HCT116 (cell line): ENCODE data around the gene ZNF319. TPM values are rescaled to one million over a fixed set of nuclear protein-coding genes. Genes with fewer than 3 reads are reported as not detected.

Source experiments
- ATAC-seq: fragments of 200-7000 bp; cut with Tn5 transposase; 2 replicates; pipeline ENCODE4 v1.9.1; 2020; ENCODE audit warnings: mild to moderate bottlenecking, moderate library complexity
- BruUV-seq: library from RNA; stranded (reverse); fragments of 400-500 nt; replicated peaks from 2 replicates; lab custom pipeline; 2021; lab: Mats Ljungman, UMichigan
- CTCF ChIA-PET: fragments of 300-600 bp; sonication (Branson Sonifier 250); formaldehyde crosslinking; loops from one replicate; lab custom pipeline; 2021; ENCODE audit warnings: antibody characterized with exemption; lab: Charles Lee
- POLR2A ChIA-PET: fragments of 300-600, 350-600 bp; sonication (Branson Sonifier 250); formaldehyde crosslinking; loops from one replicate; lab custom pipeline; 2021; ENCODE audit warnings: antibody characterized with exemption; lab: Charles Lee
- RAD21 ChIA-PET, 2 experiments: fragments of 300-600 bp; sonication (Branson Sonifier 250); formaldehyde crosslinking; loops; one replicate each; lab custom pipeline; 2023; ENCODE audit warnings: low total read pairs in 2 of 2; ENCODE audit not compliant: uncharacterized antibody in 2 of 2, unreplicated experiment in 2 of 2, low non-redundant PET in 1 of 2; lab: Charles Lee
- DNase-seq: peaks from one replicate; pipeline ENCODE4 v3.0.0-alpha.2; 2010; ENCODE audit warnings: low read depth, low spot score
- H2AFZ ChIP-seq: fragments of 200-600 bp; shearing (Covaris generic), sonication (generic); 2 replicates; pipeline ENCODE4 v1.6.1; 2017; ENCODE audit warnings: low read depth, mixed run types, mixed read lengths, antibody characterized with exemption, low read length; ENCODE audit not compliant: poor library complexity, severe bottlenecking
- H3K27ac ChIP-seq: 2 replicates; pipeline ENCODE4 v1.5.1; 2012; ENCODE audit warnings: low read depth, low read length
- H3K27me3 ChIP-seq: fragments of 200-600 bp; sonication (generic); 2 replicates; pipeline ENCODE4 v1.6.1; 2016; ENCODE audit warnings: mixed run types, low read length, mixed read lengths; ENCODE audit not compliant: insufficient read depth
- H3K36me3 ChIP-seq, 2 experiments: fragments of 200-500 bp in 1 of 2; fragments of 200-600 bp in 1 of 2; sonication (Bioruptor generic) in 1 of 2; sonication (generic) in 1 of 2; 2 replicates each; pipeline versions ENCODE4 v1.5.1 to v1.6.1; 2014 to 2016; ENCODE audit warnings: low read length in 2 of 2, inconsistent platforms in 1 of 2, mixed read lengths in 1 of 2, mixed run types in 1 of 2; ENCODE audit not compliant: insufficient read depth in 2 of 2, control insufficient read depth in 1 of 2
- H3K4me1 ChIP-seq, 2 experiments: fragments of 200-600 bp in 1 of 2; sonication (generic) in 1 of 2; 2 replicates each; pipeline versions ENCODE4 v1.5.1 to v1.6.1; 2012 to 2017; ENCODE audit warnings: low read length in 2 of 2, inconsistent platforms in 1 of 2, mild to moderate bottlenecking in 1 of 2, mixed read lengths in 1 of 2, mixed run types in 1 of 2, moderate library complexity in 1 of 2; ENCODE audit not compliant: insufficient read depth in 2 of 2, control insufficient read depth in 1 of 2
- H3K4me2 ChIP-seq: fragments of 200-600 bp; sonication (generic); 2 replicates; pipeline ENCODE4 v1.6.1; 2017; ENCODE audit warnings: mixed run types, low read length, mixed read lengths
- H3K4me3 ChIP-seq, 2 experiments: fragments of 200-600 bp in 1 of 2; sonication (generic) in 1 of 2; replicated peaks in 1 of 2; 2 replicates each; pipeline ENCODE4 v1.5.1; 2011 to 2016; ENCODE audit warnings: low read length in 2 of 2, control low read depth in 1 of 2, low read depth in 1 of 2, mild to moderate bottlenecking in 1 of 2, mixed read lengths in 1 of 2, mixed run types in 1 of 2
- H3K79me2 ChIP-seq: fragments of 200-600 bp; sonication (generic); 2 replicates; pipeline ENCODE4 v1.6.1; 2017; ENCODE audit warnings: mild to moderate bottlenecking, mixed run types, low read length, moderate library complexity, mixed read lengths; ENCODE audit not compliant: insufficient read depth
- H3K9ac ChIP-seq: fragments of 200-600 bp; sonication (generic); 2 replicates; pipeline ENCODE4 v1.6.1; 2016; ENCODE audit warnings: low read length, mixed read lengths
- H3K9me2 ChIP-seq: fragments of 200-600 bp; sonication (generic), shearing (Covaris generic); 2 replicates; pipeline ENCODE4 v1.6.1; 2017; ENCODE audit warnings: mixed run types, mild to moderate bottlenecking, moderate library complexity; ENCODE audit not compliant: insufficient read depth
- H3K9me3 ChIP-seq, 2 experiments: fragments of 200-500 bp in 1 of 2; fragments of 200-600 bp in 1 of 2; sonication (Bioruptor generic) in 1 of 2; sonication (generic) in 1 of 2; 2 replicates each; pipeline ENCODE4 v1.6.1; 2014 to 2017; ENCODE audit warnings: low read length in 2 of 2, mixed read lengths in 2 of 2, inconsistent platforms in 1 of 2, low read depth in 1 of 2, mild to moderate bottlenecking in 1 of 2, mixed run types in 1 of 2, moderate library complexity in 1 of 2; ENCODE audit not compliant: control insufficient read depth in 1 of 2, insufficient read depth in 1 of 2
- H4K20me1 ChIP-seq: fragments of 200-600 bp; sonication (generic), shearing (Covaris generic); 2 replicates; pipeline ENCODE4 v1.6.1; 2017; ENCODE audit warnings: mixed run types, mild to moderate bottlenecking, moderate library complexity; ENCODE audit not compliant: insufficient read depth
- CBX3 ChIP-seq: IDR thresholded peaks from 2 replicates; pipeline ENCODE4 v1.6.1; 2012; ENCODE audit warnings: low read depth
- CEBPB ChIP-seq: IDR thresholded peaks from 2 replicates; pipeline ENCODE4 v1.6.1; 2012; ENCODE audit warnings: low read depth
- EGR1 ChIP-seq: IDR thresholded peaks from 2 replicates; pipeline ENCODE4 v1.6.1; 2012; ENCODE audit warnings: low read depth
- ELF1 ChIP-seq: IDR thresholded peaks from 2 replicates; pipeline ENCODE4 v1.6.1; 2012; ENCODE audit warnings: low read depth, borderline replicate concordance
- EZH2 ChIP-seq: fragments of 200-600 bp; sonication (generic); IDR thresholded peaks from 2 replicates; pipeline ENCODE4 v1.6.1; 2017; ENCODE audit warnings: antibody characterized with exemption, mixed run types
- EZH2phosphoT487 ChIP-seq: fragments of 200-600 bp; IDR thresholded peaks from 2 replicates; pipeline ENCODE4 v1.6.1; 2018; ENCODE audit warnings: antibody characterized with exemption, borderline replicate concordance
- FOSL1 ChIP-seq: IDR thresholded peaks from 2 replicates; pipeline ENCODE4 v1.6.1; 2012; ENCODE audit warnings: low read depth
- JUND ChIP-seq: IDR thresholded peaks from 2 replicates; pipeline ENCODE4 v1.6.1; 2012
- RAD21 ChIP-seq: IDR thresholded peaks from 2 replicates; pipeline ENCODE4 v1.6.1; 2012; ENCODE audit warnings: low read depth, mild to moderate bottlenecking
- SIN3A ChIP-seq: IDR thresholded peaks from 2 replicates; pipeline ENCODE4 v1.6.1; 2012; ENCODE audit warnings: low read depth
- TCF7L2 ChIP-seq: IDR thresholded peaks from 2 replicates; pipeline ENCODE4 v1.7.0; 2011; ENCODE audit warnings: borderline replicate concordance, inconsistent platforms; ENCODE audit not compliant: insufficient read depth, insufficient read length; ENCODE audit errors: extremely low read depth
- intact Hi-C: fragments of 100-400 bp; cut with micrococcal nuclease; formaldehyde crosslinking; loops from 2 replicates; pipeline ENCODE4 v1.10.0; 2022
- total RNA-seq: library from RNA; stranded (reverse); gene quantifications from one replicate; pipeline ENCODE4 v1.2.1, GENCODE V29; 2021; ENCODE audit not compliant: unreplicated experiment
- TF ChIP-seq, protein P1 (sequence below): IDR thresholded peaks from 2 replicates; pipeline ENCODE4 v1.6.1; 2012
- TF ChIP-seq, protein P2 (sequence below), 3 experiments: fragments of 200-600 bp in 1 of 3; sonication (generic) in 1 of 3; IDR thresholded peaks in 2 of 3; conservative IDR thresholded peaks in 1 of 3; 2 replicates each; pipeline ENCODE4 v1.5.1; 2012 to 2017; ENCODE audit warnings: low read depth in 2 of 3, low read length in 2 of 3, antibody characterized with exemption in 1 of 3, borderline replicate concordance in 1 of 3, control low read depth in 1 of 3, mild to moderate bottlenecking in 1 of 3, mixed read lengths in 1 of 3, mixed run types in 1 of 3, moderate library complexity in 1 of 3; ENCODE audit not compliant: insufficient read depth in 1 of 3
- TF ChIP-seq, protein P3 (sequence below): IDR thresholded peaks from 2 replicates; pipeline ENCODE4 v1.6.1; 2012; ENCODE audit warnings: low read depth

Gene ZNF319
- total RNA-seq, 1 experiment from 2014 or later, result 7.1 TPM

DNA sequence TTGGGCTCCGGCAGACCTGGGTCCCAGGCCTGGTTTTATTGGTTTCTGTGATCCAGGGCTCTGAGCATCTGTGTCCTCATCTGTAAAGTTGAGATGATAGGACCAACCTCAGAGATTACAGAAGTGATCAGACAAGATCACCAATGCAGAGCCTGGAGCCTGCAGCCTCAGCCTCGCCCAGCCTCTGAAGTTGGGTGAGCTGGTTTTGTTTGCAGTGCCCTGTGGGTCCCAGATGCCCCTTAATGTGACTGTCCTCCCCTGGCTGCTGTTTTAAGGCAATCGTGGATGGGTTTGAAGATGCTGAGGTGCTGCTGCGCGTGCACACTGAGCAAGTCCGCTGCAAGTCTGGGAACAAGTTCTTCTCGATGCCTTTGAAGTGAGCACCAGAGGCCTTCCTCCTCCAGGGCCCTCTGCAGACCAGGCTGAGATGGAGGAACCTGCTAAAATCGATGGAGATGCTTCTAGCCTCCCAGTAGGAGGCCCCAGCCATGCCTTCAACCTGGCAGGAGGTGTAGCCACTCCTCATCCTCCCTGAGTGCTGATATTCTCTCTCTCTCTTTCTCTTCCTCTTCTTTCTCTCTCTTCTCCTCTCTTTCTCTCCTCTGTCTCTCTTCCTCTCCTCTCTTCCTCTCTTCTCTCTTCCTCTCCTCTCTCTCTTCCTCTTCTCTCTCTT lies 19.5 kb upstream of the ZNF319 start:
- H3K9me2 ChIP-seq, result no peaks in the 10 kb centered on the region
- H3K4me2 ChIP-seq, result no peak overlapping the region
- no peaks in the 10 kb centered on the region for H3K27me3 ChIP-seq
- H3K9ac ChIP-seq, result no peak overlapping the region
- no peak overlapping the region for H2AFZ ChIP-seq
- no peaks in the 10 kb centered on the region for H3K79me2 ChIP-seq
- H3K27ac ChIP-seq, result 0 out of 2 replicates have a peak overlapping the region, but pooled peaks have one; percentile 1
- H3K4me3 ChIP-seq, result no peak overlapping the region
- no peak for DNase-seq
- BruUV-seq, result no TSS peak
- intact Hi-C loops, result loop anchor here (1.0 to 10.0 kb wide), 6 partner anchors 102 to 737 kb away; partner anchors contain the start of gene CSNK2A2
- ChIA-PET CTCF (interaction anchor here (0.9 kb wide), 1 partner anchor 102 kb away, joined by 4 read pairs; no protein-coding TSS in a partner anchor), POLR2A (no interaction called here), RAD21 (no interaction called here)
- H3K36me3 ChIP-seq, result no peaks in the 10 kb centered on the region; a peak in 1 of 4 replicates
- peaks cover 17 to 26% of the 10 kb centered on the region in 2 experiments; a peak in 3 of 4 replicates for H3K4me1 ChIP-seq
- TF ChIP-seq CBX3 (no peak), TCF7L2 (no peak), SIN3A (no peak), RAD21 (no peak), JUND (no peak), ELF1 (no peak), EZH2phosphoT487 (no peak)
- TF ChIP-seq, protein P1, sequence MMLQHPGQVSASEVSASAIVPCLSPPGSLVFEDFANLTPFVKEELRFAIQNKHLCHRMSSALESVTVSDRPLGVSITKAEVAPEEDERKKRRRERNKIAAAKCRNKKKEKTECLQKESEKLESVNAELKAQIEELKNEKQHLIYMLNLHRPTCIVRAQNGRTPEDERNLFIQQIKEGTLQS, result no peak
- ATAC-seq, result no peak
- no peaks in the 10 kb centered on the region for H4K20me1 ChIP-seq
- no peaks in the 10 kb centered on the region for H3K9me3 ChIP-seq

DNA sequence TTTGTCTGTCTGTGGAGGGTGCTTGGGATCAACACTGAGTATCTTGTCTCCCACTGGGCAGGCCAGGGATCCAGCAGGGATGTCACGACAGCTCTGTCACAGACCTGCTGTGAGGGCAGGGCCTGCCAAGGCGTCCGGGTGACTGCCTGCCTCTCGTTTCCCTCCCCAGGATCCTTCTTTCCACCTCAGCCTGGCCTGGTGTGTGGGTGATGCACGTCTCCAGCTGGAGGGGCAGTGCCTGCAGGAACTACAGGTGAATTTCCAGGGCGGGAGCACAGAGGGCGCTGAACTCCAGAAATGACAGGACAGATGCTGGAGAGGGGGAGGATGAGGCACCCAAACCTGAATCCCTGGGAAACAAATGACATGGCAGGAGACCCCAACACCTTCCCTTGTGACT lies 18.3 kb upstream of the ZNF319 start:
- POLR2A ChIA-PET, result no interaction called here
- no peak overlapping the region for H3K27ac ChIP-seq
- DNase-seq, result no peak
- H3K4me3 ChIP-seq, result no peak overlapping the region
- H3K4me2 ChIP-seq, result no peak overlapping the region
- no peaks in the 10 kb centered on the region for H3K27me3 ChIP-seq
- no peak overlapping the region for H2AFZ ChIP-seq
- H3K9me2 ChIP-seq, result no peaks in the 10 kb centered on the region
- BruUV-seq, result no TSS peak
- H3K9ac ChIP-seq, result no peak overlapping the region
- H4K20me1 ChIP-seq, result no peaks in the 10 kb centered on the region
- peaks cover 10 to 14% of the 10 kb centered on the region in 2 experiments; a peak in 3 of 4 replicates for H3K4me1 ChIP-seq
- intact Hi-C loops, result no loop called here
- peaks cover 0 to 2% of the 10 kb centered on the region in 2 experiments; a peak in 1 of 4 replicates for H3K36me3 ChIP-seq
- RAD21 ChIA-PET, result no interaction called here
- no peaks in the 10 kb centered on the region for H3K79me2 ChIP-seq
- CTCF ChIA-PET, result no interaction called here
- H3K9me3 ChIP-seq, result no peaks in the 10 kb centered on the region
- peak; percentile 47; the same call in 1 of the 2 replicates for ATAC-seq
- TF ChIP-seq CEBPB, result no peak
- TF ChIP-seq RAD21, result peak; percentile 21; the same call in 1 of the 2 replicates
- TF ChIP-seq TCF7L2, result no peak
- TF ChIP-seq, protein P2, sequence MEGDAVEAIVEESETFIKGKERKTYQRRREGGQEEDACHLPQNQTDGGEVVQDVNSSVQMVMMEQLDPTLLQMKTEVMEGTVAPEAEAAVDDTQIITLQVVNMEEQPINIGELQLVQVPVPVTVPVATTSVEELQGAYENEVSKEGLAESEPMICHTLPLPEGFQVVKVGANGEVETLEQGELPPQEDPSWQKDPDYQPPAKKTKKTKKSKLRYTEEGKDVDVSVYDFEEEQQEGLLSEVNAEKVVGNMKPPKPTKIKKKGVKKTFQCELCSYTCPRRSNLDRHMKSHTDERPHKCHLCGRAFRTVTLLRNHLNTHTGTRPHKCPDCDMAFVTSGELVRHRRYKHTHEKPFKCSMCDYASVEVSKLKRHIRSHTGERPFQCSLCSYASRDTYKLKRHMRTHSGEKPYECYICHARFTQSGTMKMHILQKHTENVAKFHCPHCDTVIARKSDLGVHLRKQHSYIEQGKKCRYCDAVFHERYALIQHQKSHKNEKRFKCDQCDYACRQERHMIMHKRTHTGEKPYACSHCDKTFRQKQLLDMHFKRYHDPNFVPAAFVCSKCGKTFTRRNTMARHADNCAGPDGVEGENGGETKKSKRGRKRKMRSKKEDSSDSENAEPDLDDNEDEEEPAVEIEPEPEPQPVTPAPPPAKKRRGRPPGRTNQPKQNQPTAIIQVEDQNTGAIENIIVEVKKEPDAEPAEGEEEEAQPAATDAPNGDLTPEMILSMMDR (IDR thresholded peaks at IDR 0.05 in 2 of 3, conservative IDR thresholded peaks at IDR 0.05 in 1 of 3; ENCODE audit: borderline replicate concordance in 1 of 3, insufficient read depth in 1 of 3, low read depth in 2 of 3, low read length in 2 of 3), result peak in 2 of 3 experiments; percentile 21 to 26; a peak in 3 of 6 replicates
- no peak for TF ChIP-seq SIN3A
- TF ChIP-seq, protein P3, sequence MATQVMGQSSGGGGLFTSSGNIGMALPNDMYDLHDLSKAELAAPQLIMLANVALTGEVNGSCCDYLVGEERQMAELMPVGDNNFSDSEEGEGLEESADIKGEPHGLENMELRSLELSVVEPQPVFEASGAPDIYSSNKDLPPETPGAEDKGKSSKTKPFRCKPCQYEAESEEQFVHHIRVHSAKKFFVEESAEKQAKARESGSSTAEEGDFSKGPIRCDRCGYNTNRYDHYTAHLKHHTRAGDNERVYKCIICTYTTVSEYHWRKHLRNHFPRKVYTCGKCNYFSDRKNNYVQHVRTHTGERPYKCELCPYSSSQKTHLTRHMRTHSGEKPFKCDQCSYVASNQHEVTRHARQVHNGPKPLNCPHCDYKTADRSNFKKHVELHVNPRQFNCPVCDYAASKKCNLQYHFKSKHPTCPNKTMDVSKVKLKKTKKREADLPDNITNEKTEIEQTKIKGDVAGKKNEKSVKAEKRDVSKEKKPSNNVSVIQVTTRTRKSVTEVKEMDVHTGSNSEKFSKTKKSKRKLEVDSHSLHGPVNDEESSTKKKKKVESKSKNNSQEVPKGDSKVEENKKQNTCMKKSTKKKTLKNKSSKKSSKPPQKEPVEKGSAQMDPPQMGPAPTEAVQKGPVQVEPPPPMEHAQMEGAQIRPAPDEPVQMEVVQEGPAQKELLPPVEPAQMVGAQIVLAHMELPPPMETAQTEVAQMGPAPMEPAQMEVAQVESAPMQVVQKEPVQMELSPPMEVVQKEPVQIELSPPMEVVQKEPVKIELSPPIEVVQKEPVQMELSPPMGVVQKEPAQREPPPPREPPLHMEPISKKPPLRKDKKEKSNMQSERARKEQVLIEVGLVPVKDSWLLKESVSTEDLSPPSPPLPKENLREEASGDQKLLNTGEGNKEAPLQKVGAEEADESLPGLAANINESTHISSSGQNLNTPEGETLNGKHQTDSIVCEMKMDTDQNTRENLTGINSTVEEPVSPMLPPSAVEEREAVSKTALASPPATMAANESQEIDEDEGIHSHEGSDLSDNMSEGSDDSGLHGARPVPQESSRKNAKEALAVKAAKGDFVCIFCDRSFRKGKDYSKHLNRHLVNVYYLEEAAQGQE, result no peak
- no peak for TF ChIP-seq EGR1
- TF ChIP-seq EZH2, result no peak
- TF ChIP-seq FOSL1, result no peak
